Smooth muscle cell (in vitro differentiated cells): Measurements from ENCODE around the gene DCC. TPM values are rescaled to one million over a fixed set of nuclear protein-coding genes. Genes with fewer than 3 reads are reported as not detected.

Source experiments
- DNase-seq: peaks from one replicate; lab custom pipeline; 2025; ENCODE audit not compliant: unreplicated experiment; lab: John Stamatoyannopoulos, UW
- H2AFZ ChIP-seq: fragments of 200-600 bp; sonication (generic); 2 replicates; pipeline ENCODE4 v1.6.0; 2016; ENCODE audit warnings: antibody characterized with exemption, low read depth, mild to moderate bottlenecking
- H3F3A ChIP-seq: fragments of 200-600 bp; sonication (generic); 2 replicates; pipeline ENCODE4 v1.6.0; 2017; ENCODE audit warnings: antibody characterized with exemption, low read depth
- H3K27ac ChIP-seq: fragments of 200-600 bp; sonication (generic); 2 replicates; pipeline ENCODE4 v1.5.1; 2016; ENCODE audit warnings: low read depth, mild to moderate bottlenecking
- H3K27me3 ChIP-seq: fragments of 200-600 bp; sonication (generic); 2 replicates; pipeline ENCODE4 v1.6.1; 2016; ENCODE audit warnings: low read depth, mild to moderate bottlenecking
- H3K36me3 ChIP-seq: fragments of 200-600 bp; sonication (generic); 2 replicates; pipeline ENCODE4 v1.5.1; 2016; ENCODE audit warnings: low read depth
- H3K4me1 ChIP-seq: fragments of 200-600 bp; sonication (generic); 2 replicates; pipeline ENCODE4 v1.5.1; 2016; ENCODE audit warnings: low read depth
- H3K4me2 ChIP-seq: fragments of 200-600 bp; sonication (generic); 2 replicates; pipeline ENCODE4 v1.6.0; 2016; ENCODE audit warnings: mild to moderate bottlenecking
- H3K4me3 ChIP-seq: fragments of 200-600 bp; sonication (generic); 2 replicates; pipeline ENCODE4 v1.5.1; 2016; ENCODE audit warnings: mild to moderate bottlenecking
- H3K79me2 ChIP-seq: fragments of 200-600 bp; sonication (generic); 2 replicates; pipeline ENCODE4 v1.6.0; 2016; ENCODE audit warnings: low read depth, mild to moderate bottlenecking
- H3K9ac ChIP-seq: fragments of 200-600 bp; sonication (generic); 2 replicates; pipeline ENCODE4 v1.6.0; 2016; ENCODE audit warnings: low read depth
- H3K9me3 ChIP-seq: fragments of 200-600 bp; sonication (generic); replicated peaks from 2 replicates; pipeline ENCODE4 v1.5.1; 2016; ENCODE audit warnings: low read depth
- H4K20me1 ChIP-seq: fragments of 200-600 bp; sonication (generic); 2 replicates; pipeline ENCODE4 v1.6.0; 2016; ENCODE audit warnings: low read depth
- WGBS: methylation state at CpG from one replicate; pipeline ENCODE4 v1.1.7; 2016; ENCODE audit warnings: low lambda C conversion rate; 5-methylcytosine and 5-hydroxymethylcytosine counted together
- polyA plus RNA-seq: library from polyadenylated mRNA; unstranded; fragments of >200 nt; fragmentation: Nextera tagmentation; extraction: Ambion mirVana; gene quantifications from 2 replicates; pipeline ENCODE4 v1.2.1, GENCODE V29; 2016
- total RNA-seq: library from RNA; depleted of rRNA; stranded (reverse); fragments of >200 nt; gene quantifications from 2 replicates; pipeline ENCODE4 v1.2.3, GENCODE V29; 2014
- TF ChIP-seq, protein P1 (sequence below): fragments of 200-600 bp; sonication (generic); IDR thresholded peaks from 2 replicates; pipeline ENCODE4 v1.5.1; 2017; ENCODE audit warnings: borderline replicate concordance, mild to moderate bottlenecking, antibody characterized with exemption; ENCODE audit not compliant: insufficient read depth, poor library complexity, severe bottlenecking

The DCC gene
- total and polyA plus RNA-seq, 2 experiments from 2014 or later, result not detected

DNA sequence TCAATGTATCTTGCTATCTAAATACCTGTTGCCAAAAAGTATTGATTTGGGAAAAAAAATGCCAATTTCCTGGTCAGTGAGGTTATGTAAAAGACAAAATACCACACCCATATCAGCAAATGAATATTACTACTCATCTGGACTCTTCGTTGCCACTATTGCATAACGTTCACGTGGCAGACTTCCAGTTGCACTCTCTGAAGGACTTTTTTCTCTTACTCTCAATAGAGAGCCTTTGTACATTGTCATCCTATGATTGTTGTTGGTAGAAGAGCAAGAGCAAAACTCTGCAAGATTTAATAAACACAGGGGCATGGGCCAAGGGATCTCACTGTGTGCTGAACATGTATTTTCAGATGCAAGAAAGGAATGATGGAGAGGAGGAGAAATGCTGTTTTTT, 1194.7 kb downstream of the DCC start:
- no peak for DNase-seq
- Histone ChIP-seq H3K27me3 (no peaks in the 10 kb centered on the region), H3K9me3 (no peaks in the 10 kb centered on the region), H2AFZ (no peak overlapping the region), H3F3A (no peaks in the 10 kb centered on the region), H3K4me2 (no peak overlapping the region), H3K79me2 (no peaks in the 10 kb centered on the region), H4K20me1 (no peaks in the 10 kb centered on the region), H3K27ac (no peak overlapping the region), H3K36me3 (no peaks in the 10 kb centered on the region), H3K4me3 (no peak overlapping the region), H3K9ac (no peak overlapping the region), H3K4me1 (no peaks in the 10 kb centered on the region)
- TF ChIP-seq, protein P1, sequence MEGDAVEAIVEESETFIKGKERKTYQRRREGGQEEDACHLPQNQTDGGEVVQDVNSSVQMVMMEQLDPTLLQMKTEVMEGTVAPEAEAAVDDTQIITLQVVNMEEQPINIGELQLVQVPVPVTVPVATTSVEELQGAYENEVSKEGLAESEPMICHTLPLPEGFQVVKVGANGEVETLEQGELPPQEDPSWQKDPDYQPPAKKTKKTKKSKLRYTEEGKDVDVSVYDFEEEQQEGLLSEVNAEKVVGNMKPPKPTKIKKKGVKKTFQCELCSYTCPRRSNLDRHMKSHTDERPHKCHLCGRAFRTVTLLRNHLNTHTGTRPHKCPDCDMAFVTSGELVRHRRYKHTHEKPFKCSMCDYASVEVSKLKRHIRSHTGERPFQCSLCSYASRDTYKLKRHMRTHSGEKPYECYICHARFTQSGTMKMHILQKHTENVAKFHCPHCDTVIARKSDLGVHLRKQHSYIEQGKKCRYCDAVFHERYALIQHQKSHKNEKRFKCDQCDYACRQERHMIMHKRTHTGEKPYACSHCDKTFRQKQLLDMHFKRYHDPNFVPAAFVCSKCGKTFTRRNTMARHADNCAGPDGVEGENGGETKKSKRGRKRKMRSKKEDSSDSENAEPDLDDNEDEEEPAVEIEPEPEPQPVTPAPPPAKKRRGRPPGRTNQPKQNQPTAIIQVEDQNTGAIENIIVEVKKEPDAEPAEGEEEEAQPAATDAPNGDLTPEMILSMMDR, result no peak
- WGBS, result 90% methylated on average over 3 of the region's 3 CpGs

DNA sequence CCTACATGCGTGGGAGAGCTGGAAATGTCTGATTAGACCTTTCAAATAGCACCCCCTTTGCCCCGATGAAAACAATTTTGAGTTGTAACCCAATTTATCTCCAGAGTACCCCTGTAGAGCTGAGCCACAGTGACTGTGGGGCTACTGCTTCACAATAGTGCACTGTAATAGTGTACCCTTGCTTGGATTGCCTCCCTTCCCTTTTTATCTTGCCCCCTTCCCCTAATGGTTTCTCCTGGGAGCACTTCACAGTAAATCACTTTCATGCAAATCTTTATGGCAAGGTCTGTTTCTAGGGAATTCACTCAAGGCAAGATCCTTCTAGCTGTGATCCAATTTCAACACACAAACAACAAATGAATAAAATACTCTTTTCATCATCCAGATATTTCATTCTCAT, 1196.9 kb downstream of the DCC start:
- no peaks in the 10 kb centered on the region for H3F3A ChIP-seq
- H3K27me3 ChIP-seq, result no peaks in the 10 kb centered on the region
- H2AFZ ChIP-seq, result no peak overlapping the region
- H4K20me1 ChIP-seq, result no peaks in the 10 kb centered on the region
- H3K9me3 ChIP-seq, result no peaks in the 10 kb centered on the region
- no peaks in the 10 kb centered on the region for H3K79me2 ChIP-seq
- H3K27ac ChIP-seq, result no peak overlapping the region
- H3K4me1 ChIP-seq, result no peaks in the 10 kb centered on the region
- H3K4me3 ChIP-seq, result no peak overlapping the region
- H3K36me3 ChIP-seq, result no peaks in the 10 kb centered on the region
- TF ChIP-seq, protein P1, result no peak
- H3K9ac ChIP-seq, result no peak overlapping the region
- WGBS, result 92% methylated on average over 2 of the region's 2 CpGs
- no peak for DNase-seq
- H3K4me2 ChIP-seq, result no peak overlapping the region

DNA sequence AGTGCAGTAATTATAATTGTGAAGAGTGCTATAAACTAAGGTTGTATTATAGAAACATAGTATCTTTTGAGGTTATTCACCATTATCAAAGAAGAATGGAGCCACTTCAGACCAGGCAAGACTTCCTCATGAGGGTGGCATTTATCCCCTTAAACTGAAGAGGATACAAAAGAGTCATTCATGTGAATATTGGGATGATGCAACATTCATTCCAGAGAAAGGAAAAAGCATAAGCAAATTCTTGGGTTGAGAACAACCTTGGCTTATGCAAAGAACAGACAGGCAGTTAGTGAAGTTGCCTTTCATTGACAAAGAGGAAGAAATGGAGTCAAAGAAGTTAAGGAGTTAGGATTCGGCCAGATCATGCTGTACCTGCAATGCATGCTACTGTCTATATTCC, 1201.9 kb downstream of the DCC start:
- Histone ChIP-seq H3K27ac (no peak overlapping the region), H2AFZ (no peak overlapping the region), H3K27me3 (no peaks in the 10 kb centered on the region), H4K20me1 (no peaks in the 10 kb centered on the region), H3K9me3 (no peaks in the 10 kb centered on the region), H3F3A (no peaks in the 10 kb centered on the region), H3K4me3 (no peak overlapping the region), H3K4me1 (no peaks in the 10 kb centered on the region), H3K9ac (no peak overlapping the region), H3K79me2 (no peaks in the 10 kb centered on the region), H3K36me3 (no peaks in the 10 kb centered on the region), H3K4me2 (no peak overlapping the region)
- WGBS, result 70% methylated on average over 1 of the region's 1 CpG
- TF ChIP-seq, protein P1, result no peak
- no peak for DNase-seq

DNA sequence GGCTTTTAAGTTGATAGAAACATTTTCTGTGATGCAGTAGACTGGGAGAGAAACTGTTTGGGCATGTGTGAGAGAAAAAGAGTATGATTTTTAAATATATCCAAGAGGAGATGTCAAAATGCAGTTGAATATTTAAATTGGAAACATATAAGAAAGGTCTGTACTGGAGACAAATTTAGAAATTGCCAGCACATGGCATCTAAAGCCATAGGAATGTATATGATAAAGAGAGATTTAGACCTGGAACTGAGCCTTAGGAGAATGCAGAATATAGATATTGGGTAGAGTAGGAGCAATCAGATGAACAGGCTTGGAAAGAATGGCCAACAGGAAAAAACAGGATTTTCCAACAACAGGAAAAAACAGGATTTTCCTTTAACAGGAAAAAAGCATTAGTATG, 1203.7 kb downstream of the DCC start:
- no peak for DNase-seq

More for the DNA sequence above, 1203.7 kb downstream of the DCC start:
- Histone ChIP-seq H3K9me3 (no peaks in the 10 kb centered on the region), H3K4me1 (no peaks in the 10 kb centered on the region), H3K27ac (no peak overlapping the region), H3K79me2 (no peaks in the 10 kb centered on the region), H2AFZ (no peak overlapping the region), H3K4me2 (no peak overlapping the region), H4K20me1 (no peaks in the 10 kb centered on the region), H3K4me3 (no peak overlapping the region), H3K27me3 (no peaks in the 10 kb centered on the region), H3K9ac (no peak overlapping the region), H3K36me3 (no peaks in the 10 kb centered on the region), H3F3A (no peaks in the 10 kb centered on the region)
- TF ChIP-seq, protein P1, result no peak
